WI38 (cell line): Measurements from ENCODE around the gene C19orf33.

Experiments
- H3K4me3 ChIP-seq: 2 replicates; pipeline ENCODE4 v1.5.1; 2011; ENCODE audit warnings: low read depth, mild to moderate bottlenecking, control low read depth, low read length
- CTCF ChIP-seq: IDR thresholded peaks from 2 replicates; pipeline ENCODE4 v1.5.1; 2012; ENCODE audit warnings: low read depth, mild to moderate bottlenecking, control low read depth, low read length

Gene C19orf33

GRCh38 chr19:38310986-38311385 is 6.9 kb downstream of the C19orf33 start:
- no peak overlapping the region for H3K4me3 ChIP-seq
- no peak for TF ChIP-seq CTCF

GRCh38 chr19:38315657-38316476 is 11.8 kb downstream of the C19orf33 start, which contains the start of gene YIF1B:
Gene YIF1B, minus strand, starts transcription at chr19:38315947. Its CDS starts 30 bp downstream, at chr19:38315917.
- peak within 1 kb of the TSS; percentile 86 for H3K4me3 ChIP-seq
- TF ChIP-seq CTCF, result no peak

GRCh38 chr19:38316477-38317067 is 12.5 kb downstream of the C19orf33 start:
- TF ChIP-seq CTCF, result no peak
- H3K4me3 ChIP-seq, result peak overlapping the region; percentile 47

GRCh38 chr19:38317104-38317612 is 13.1 kb downstream of the C19orf33 start:
- no peak for TF ChIP-seq CTCF

GRCh38 chr19:38318660-38319059 is 14.6 kb downstream of the C19orf33 start:
- H3K4me3 ChIP-seq, result no peak overlapping the region
- no peak for TF ChIP-seq CTCF

More at GRCh38 chr19:38317104-38317612, 13.1 kb downstream of the C19orf33 start:
- H3K4me3 ChIP-seq, result no peak overlapping the region

GRCh38 chr19:38319421-38320258 is 15.6 kb downstream of the C19orf33 start, which contains the start of gene KCNK6:
Gene KCNK6, plus strand, starts transcription at chr19:38319845. Its CDS starts 106 bp downstream, at chr19:38319951.
- no peak for TF ChIP-seq CTCF
- peak within 1 kb of the TSS; percentile 62 for H3K4me3 ChIP-seq
